ENCODE measurements around the gene UBE2H.
"Not testable (repeated sequence)": the region's sequence is repeated elsewhere in the genome, so short reads cannot be mapped to it uniquely, and the experiment has no call there.

Gene UBE2H

DNA sequence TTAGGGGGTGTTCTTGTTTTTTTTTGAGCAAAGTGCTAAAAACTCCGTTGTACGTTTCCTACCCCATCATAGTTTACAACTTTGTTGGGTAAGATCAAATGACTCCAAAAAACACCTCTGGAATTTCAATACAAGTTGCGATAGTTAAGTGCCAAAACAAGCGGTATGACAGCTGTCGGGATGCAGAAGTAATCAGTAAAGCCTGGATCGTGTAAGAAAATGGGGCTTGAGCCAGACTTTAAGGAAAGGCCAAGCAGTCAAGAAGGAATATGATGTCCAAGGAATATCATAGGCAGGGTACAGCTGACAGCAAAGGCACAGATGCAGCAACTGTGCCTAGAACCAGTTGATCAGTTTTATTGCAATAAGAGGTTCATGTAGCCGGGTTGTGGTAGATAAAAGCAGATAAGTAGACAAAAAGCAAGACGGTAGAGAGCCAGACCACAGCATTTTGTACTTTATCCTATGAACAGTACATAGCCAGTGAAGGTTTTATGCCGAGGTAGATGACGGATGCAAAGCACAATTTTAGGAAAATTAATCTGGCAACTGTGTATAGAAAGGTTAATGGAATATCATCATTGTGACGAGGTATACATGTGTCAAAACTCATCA is 45.5 kb downstream of the UBE2H start:
- DNase-seq, result no peak

- no peak for DNase-seq
Measured at GRCh38 chr7:129906700-129907099, 46.1 kb downstream of the UBE2H start.

GRCh38 chr7:129903935-129904334 is 48.8 kb downstream of the UBE2H start:
- no peak for DNase-seq

DNA sequence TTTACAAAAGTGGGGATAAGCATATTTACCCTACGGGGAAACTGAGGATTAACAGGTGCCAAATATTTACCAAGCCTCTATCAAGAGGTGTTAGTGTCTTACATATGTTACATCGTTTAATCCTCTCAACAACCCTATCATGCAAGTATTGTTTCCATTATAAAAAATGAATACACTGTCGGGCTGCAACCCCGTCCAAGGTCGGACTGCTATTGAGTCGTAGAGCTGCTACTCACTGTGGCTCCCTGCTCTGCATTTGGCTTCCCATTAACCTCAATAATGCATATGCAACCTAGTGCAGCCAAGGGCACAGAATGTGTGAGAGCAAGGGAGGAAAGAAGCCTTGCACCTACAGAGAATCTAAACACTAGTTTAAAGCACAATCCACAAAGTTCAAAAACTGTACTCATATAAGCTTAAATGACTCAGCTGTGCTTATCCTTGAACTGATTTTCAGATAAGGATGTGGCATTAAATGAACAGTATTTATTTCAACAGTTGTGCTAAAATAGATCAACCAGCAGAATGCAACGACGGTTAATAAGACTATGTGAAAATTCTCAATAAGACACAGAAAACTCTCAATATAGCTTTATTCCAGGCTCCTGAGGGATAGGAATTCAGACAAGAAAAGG is 49.9 kb downstream of the UBE2H start:
- no peak for DNase-seq

DNA sequence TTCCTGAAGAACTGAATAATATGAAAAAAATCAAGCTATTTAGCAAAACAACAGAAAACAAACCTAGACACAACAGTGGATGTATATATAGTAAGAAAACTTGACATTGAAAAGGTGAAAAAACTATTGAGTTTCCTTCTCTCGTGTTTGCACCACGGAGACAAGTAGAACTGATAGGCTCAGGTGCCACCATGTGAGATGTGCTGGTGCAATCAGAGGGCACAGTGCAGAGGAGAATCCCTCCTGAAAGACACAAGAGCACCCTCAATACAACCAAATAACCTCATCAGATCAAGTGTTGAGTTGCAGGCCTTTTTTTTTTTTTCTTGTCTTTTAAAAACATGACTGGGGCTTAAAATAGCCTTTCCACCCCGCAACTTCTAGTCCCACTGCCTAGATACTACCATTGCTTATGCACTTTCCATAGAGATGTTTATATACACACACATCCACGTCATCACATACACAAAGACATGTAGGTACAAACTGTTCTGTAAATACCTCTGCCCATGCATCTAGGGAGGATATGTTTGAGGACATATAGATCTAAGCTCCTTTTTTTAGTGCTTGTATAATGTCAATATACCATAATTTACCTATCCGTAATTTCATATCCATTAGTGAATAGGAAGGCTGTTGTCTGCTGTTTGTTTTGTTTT is 54.1 kb downstream of the UBE2H start:
- DNase-seq, result no peak

- no peak for DNase-seq
Measured at GRCh38 chr7:129898007-129898406, 54.8 kb downstream of the UBE2H start.

DNA sequence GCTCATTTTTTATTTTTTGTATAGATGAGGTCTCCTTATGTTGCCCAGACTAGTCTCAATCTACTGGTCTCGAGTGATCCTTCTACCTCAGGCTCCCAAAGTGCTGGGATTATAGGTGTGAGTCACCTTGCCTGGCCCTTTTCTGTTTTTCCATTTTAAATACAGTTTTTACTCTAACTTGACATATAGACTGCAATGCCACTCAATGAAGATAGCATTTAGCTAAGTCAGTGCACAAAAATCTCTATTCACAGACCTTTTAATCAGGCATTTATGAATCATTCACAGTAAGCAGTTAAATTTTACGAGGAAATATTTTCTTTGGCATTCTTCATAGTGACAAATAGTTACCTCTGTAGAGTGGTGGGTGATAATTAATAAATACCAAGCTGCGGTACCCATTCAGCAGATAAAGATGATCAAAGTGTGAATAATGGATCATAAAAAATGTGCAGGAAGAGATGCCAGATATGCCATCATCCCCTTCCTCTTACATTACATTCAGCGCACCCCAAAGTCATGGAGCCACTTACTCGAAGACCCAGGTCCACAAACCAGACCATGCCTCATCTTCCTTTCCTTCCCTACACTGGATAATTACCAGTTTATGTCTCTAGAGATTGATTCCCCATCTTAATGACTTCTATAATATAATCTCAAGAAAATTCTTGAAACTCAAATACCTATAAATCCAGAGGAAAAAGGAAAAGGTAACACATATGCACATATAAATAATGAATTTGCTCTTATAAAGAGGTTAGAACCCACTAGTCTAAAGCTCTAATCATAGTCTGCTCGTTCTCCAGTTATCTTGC is 56.0 kb downstream of the UBE2H start:
- DNase-seq, result no peak

DNA sequence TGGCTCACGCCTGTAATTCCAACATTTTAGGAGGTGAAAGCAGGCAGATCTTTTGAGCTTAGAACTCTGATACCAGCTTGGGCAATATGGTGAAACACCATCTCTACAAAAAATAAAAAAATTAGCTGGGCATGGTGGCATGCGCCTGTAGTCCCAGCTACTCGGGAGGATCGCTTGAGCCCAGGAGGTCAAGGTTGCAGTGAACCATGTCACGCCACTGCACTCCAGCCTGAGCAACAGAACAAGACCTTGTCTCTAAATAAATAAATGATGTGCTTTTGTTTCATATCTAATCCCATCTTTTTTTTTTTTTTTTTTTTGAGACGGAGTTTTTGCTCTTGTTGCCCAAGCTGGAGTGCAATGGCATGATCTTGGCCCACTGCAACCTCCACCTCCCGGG is 58.6 kb downstream of the UBE2H start:
- not testable (repeated sequence) for DNase-seq

GRCh38 chr7:129890090-129890489 is 62.7 kb downstream of the UBE2H start:
- DNase-seq, result no peak

DNA sequence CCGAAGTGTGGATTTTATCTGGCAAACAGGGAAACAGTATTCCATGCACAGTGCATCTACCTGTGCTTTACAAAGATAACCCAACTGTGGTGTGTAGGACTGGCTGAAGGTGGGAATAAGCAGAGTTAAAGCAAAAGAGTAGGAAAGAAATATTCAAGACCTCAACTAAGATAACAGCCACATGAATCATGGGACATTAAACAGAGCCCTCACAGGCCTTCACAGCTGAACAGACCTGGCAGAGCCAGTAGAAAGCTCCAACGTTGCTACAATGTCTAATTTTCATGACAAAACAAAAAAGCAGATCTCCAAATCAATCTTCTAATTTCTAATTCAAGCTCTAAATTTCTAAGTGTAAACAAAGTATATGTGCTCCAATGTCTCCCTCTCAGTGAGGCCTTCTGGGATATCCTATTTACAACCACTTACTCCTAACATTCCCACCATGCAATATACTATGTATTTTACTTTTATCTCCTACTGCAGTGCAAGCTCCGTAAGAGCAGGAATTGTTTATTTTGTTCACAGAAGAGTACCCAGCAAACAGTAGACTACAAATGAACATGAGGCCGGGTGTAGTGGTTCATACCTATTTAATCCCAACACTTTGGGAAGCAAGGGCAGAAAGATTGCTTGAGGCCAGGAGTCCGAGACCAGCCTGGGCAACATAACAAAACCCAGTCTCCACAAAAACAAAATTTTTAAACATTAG is 63.5 kb downstream of the UBE2H start:
- no peak for DNase-seq

- DNase-seq, result no peak
Measured at GRCh38 chr7:129887865-129888264, 64.9 kb downstream of the UBE2H start.

- no peak for DNase-seq
Measured at GRCh38 chr7:129886818-129887186, 66.0 kb downstream of the UBE2H start.

DNA sequence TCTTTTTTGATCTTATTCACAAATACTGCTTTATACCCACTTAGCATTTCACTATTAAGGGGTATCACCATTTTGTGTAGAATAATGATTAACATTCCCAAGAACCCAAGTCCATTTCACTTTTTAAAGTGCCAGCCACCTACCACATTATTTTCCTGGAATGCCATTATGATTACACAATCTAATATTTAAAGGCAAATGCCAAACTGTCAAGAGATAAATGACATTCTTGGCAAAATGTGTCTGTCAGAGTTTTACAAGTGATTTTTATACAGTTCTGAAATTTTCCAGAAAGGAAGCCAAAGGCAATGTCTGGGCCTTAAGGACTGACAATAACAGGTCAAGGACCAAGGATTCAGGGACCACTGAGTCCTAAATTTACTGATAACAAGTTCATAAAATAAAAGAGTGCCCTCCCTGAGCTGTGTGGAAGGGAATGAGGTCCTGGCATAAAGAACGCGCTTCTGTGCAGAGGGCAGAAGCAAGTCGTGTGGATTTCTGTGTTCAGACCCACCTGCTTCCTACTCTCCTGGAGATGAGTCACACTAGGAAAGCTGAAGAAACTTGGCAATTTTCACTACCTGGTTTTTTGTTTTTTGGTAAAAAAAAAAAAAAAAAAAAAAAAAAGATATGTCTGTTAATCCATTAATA is 66.5 kb downstream of the UBE2H start:
- DNase-seq, result no peak

- no peak for DNase-seq
Measured at GRCh38 chr7:129884495-129884894, 68.3 kb downstream of the UBE2H start.

GRCh38 chr7:129883151-129883550 is 69.6 kb downstream of the UBE2H start:
- no peak for DNase-seq

DNA sequence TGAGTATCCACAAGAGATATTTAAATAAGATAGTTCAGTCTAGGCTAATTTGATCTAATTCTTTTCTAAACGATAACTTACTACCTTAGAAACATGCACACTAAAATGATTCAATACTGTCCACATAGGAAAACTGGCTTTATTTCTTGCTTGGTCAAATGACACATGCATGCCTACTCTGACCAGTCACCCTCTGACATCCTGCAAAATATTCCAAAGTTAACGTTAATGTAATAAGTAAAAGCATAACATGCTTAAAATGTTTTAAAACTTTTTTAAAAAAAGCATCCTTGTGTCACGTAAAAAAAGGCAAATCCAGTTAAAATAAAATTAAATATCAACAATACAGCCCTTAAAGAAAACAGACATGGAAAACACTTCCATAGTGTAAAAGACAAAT is 70.2 kb downstream of the UBE2H start:
- no peak for DNase-seq

DNA sequence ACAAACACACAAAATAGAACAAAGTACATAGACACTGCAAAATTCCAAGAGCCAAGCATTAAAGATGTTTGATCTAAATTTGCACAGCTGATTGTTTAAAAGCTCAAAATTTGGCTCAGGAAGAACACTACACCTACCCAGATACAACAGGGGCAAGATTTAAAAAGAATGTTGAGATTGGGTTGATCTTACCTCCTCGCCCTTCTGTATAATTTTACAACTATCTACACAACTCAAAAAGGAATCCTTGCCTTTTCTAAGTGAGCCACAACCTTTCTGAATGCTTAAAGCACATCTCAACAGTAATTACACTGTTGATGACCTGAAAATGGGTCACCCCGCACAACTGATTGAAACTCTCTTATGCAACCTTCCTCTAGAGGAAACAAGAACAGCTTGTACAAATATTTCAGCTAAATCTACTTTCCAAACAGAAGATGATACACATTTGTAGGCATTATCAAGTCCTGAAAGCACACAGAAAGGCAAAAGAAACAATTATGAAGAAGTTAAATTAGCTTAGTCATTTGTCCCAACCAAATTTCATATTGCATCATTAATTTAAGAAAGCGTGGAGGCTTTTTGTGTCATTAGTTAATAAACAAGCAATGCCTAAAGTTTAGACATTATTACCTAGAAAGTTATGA is 75.5 kb downstream of the UBE2H start:
- DNase-seq, result no peak

GRCh38 chr7:129875745-129876411 is 76.9 kb downstream of the UBE2H start:
- DNase-seq, result no peak

- DNase-seq, result no peak
Measured at GRCh38 chr7:129875160-129875559, 77.6 kb downstream of the UBE2H start.

- DNase-seq, result no peak
Measured at GRCh38 chr7:129874722-129875121, 78.0 kb downstream of the UBE2H start.

DNA sequence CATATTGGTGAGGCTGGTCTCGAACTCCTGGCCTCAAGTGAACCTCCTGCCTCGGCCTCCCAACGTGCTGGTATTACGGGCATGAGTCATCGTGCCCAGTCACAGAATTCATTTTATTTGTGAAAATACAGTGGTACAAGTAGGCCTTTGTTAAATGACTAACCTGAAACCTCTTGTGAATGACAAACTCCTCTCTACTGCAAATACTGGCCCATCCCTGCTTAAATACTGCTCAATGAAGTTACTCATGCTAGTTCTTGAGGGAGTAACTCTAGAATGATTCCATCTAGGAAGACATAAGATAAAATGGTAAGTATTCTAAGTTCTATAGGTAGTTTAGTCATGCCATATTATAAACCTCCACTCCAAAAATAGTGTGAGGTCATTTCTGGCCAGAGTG is 80.7 kb downstream of the UBE2H start:
- no peak for DNase-seq

Measured in T-helper 9 cell (primary cell).